ENCODE measurements around the gene OR51G2.
"Not testable (repeated sequence)": the region's sequence is repeated elsewhere in the genome, so short reads cannot be mapped to it uniquely, and the experiment has no call there.

OR51G2 gene

DNA sequence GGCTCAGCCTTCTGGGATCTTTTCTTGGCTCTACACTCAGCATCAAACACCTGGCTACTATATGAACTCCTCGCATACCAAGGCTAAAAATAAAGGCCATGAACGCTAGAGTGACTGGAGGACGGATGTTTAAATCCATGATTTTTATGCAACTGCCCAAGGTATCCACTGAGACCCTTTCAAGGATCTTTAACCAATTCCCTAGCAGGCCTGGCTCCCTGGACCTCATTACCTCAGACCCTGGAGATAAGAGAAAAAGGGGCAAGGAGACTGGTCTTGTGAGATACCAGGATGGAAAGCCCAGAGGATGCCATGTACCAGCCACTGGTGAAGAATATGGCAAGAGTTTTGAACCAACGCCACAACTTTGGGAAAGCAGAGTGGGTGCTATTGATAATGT, at the start of gene OR51G2:
Gene OR51G2, minus strand, starts transcription at position 101 of the 400 bp plus-strand sequence. CDS start 3,687 bp downstream, outside the sequence.
- no peak for DNase-seq

DNA sequence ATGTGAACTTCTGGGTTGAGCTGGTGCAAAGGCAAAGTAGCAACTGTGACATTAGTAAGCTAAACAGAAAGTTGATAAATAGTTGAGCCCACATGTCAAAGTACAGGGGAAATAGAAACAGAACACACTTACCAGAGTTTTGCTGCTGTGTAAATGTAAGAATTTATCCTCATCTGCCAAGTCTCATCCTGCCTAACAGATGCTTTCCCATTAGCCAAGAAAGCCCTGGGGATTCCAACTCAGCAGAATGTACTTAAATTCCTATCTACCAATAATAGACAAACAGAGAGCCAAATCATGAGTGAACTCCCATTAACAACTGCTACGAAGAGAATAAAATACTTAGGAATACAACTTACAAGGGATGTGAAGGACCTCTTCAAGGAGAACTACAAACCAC, 43.7 kb upstream of the OR51G2 start:
- DNase-seq = no peak

DNA sequence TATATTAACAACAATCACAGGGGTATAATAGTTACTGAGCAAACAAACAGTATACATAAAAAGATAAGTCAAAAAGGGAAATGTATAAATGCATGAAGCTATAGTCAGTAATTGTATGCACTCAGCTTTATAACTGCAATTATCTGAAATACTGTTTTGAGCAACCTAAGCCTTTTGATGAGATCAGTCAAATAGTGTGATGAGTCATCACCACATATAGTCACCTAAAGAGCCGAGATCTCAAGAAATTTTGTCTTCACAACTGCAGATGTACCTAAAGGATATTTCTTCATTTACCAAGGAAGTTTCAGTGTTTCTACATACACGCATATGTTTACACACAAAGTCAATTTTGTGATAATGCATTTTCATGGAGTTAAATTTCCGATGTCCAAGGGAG, 41.7 kb upstream of the OR51G2 start:
- DNase-seq = peak in 2 of 3 experiments; percentile 17 to 66

DNA sequence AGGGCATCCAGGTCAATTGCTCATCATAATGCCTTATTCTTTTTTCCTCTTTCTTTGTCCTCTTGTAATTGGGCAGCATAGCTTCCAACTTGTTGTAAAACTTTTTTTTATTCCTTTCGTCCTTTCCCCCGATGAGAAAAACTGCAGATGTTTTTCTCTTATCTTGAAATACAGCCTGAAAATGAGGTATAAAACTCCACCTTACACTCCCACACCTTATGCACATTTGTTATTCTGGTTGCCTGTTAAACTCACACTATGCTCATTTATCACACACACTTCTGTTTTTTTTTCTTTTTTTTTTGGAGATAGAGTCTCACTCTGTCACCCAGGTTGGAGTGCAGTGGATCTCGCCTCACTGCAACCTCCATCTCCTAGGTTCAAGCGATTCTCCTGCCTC, 38.2 kb upstream of the OR51G2 start:
- DNase-seq = no peak

DNA sequence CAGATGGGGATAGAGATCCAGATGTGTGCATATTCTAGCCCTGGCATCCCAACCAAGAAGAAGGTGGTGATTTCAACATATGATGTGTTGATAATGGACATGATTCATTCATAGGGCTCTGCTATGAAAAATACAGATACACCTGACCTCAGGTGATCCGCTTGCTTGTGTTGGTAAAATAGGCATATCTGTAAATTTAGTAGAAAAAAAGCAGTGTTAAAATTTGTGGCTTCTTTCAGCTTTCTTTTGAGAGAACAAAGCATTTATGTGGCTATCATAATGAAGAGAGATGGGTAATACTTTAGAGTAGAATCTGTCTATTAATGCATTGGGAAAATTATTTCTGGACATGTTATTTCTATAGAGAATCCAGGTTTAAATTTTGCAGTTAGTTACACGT, 36.5 kb upstream of the OR51G2 start, which contains the start of gene OR51A2:
Gene OR51A2, minus strand, starts transcription at position 101 of the 400 bp plus-strand sequence. Its CDS starts 0 bp downstream, at position 101.
- not testable (repeated sequence) for DNase-seq

GRCh38 chr11:4947505-4947904, 28.4 kb upstream of the OR51G2 start, which contains the start of gene OR51A4:
TSS of gene OR51A4 (minus strand) at chr11:4947605. CDS start at chr11:4947100, 505 bp downstream.
- DNase-seq = no peak

GRCh38 chr11:4936745-4937144, 17.6 kb upstream of the OR51G2 start:
- DNase-seq = no peak

DNA sequence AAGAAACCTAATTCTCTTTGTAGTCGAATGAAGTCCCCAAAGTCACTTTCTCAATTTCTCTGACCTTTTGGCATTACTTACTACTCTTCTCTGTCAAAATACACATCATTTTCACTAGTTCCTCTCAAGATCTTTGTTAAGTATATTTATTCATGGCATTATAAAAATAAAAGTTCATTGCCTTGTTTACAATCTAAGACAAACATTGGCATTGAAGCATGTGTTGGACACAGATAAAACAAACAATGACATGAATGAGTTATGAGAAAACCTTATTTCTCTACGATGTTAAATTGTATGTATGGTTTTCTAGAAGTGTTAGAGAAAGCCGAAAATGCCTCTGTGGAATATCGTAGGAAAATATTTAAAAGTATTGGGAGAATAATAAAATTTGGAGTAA, 13.6 kb upstream of the OR51G2 start:
- peak in 1 of 3 experiments; percentile 45 for DNase-seq

GRCh38 chr11:4926608-4927007, 7.5 kb upstream of the OR51G2 start:
- no peak for DNase-seq

GRCh38 chr11:4924239-4924638, 5.1 kb upstream of the OR51G2 start, which contains the start of gene OR51G1:
TSS of gene OR51G1 (minus strand) at chr11:4924339. CDS start at chr11:4924339, 0 bp downstream.
- DNase-seq = no peak

GRCh38 chr11:4922304-4922703, 3.2 kb upstream of the OR51G2 start:
- no peak for DNase-seq

- no peak for DNase-seq
Observed at GRCh38 chr11:4921796-4922195, 2.6 kb upstream of the OR51G2 start.

GRCh38 chr11:4916581-4916980, 2.6 kb downstream of the OR51G2 start:
- no peak for DNase-seq

DNA sequence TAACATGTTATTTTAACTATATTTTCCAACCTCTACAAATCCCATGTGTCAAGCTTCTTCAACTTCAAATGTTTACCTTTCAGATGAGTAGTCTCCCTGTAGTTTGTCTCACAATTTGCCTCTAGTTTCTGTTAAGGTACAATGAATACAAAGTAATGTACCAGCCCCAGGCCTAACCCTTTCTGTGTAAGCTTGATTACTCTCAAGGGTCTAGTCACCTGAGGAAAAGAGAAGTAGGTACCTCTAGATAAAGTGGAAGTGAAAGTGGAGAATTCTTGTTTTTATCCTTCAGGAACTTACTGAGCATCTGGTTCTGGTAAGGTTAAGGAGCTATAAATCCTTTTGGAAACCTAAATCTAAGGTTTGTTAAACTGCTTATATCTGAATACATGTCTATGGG, 15.7 kb downstream of the OR51G2 start, which contains the start of gene OR51A7:
Gene OR51A7, plus strand, starts transcription at position 300 of the 400 bp plus-strand sequence. CDS start 3,587 bp downstream, outside the sequence.
- no peak for DNase-seq

GRCh38 chr11:4891996-4892640, 27.0 kb downstream of the OR51G2 start:
- no peak for DNase-seq

GRCh38 chr11:4890279-4890678, 28.9 kb downstream of the OR51G2 start:
- DNase-seq = no peak

- DNase-seq = peak in 1 of 3 experiments; percentile 4
Observed at GRCh38 chr11:4887591-4887990, 31.6 kb downstream of the OR51G2 start.

DNA sequence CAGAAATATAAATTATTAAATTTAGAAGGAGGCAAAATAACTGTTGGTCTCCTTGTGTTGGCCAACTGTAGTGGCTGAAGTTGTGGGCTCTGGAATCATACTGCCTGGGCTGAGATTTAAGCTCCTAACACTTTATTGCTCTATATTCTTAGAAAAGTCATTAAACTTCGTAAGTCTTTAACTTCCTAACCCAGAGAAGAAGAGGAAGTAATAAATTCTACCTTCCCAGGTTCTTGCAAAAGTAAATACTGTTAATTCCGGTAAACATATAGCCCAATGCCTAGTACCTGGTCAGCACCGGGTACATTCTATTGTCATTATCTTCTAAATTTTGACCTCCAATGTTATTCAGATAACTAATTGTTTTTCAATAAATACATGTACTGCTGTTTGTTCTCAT, 33.0 kb downstream of the OR51G2 start:
- DNase-seq = no peak

GRCh38 chr11:4884361-4884760, 34.8 kb downstream of the OR51G2 start:
- no peak for DNase-seq

DNA sequence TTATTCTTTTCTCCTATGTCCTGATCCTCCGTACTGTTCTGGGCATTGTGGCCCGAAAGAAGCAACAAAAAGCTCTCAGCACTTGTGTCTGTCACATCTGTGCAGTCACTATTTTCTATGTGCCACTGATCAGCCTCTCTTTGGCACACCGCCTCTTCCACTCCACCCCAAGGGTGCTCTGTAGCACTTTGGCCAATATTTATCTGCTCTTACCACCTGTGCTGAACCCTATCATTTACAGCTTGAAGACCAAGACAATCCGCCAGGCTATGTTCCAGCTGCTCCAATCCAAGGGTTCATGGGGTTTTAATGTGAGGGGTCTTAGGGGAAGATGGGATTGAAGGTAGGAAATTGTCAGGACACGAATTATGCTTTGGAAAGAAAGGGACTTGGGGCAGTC, 36.6 kb downstream of the OR51G2 start:
- peak in 2 of 3 experiments; percentile 28 to 71 for DNase-seq

DNA sequence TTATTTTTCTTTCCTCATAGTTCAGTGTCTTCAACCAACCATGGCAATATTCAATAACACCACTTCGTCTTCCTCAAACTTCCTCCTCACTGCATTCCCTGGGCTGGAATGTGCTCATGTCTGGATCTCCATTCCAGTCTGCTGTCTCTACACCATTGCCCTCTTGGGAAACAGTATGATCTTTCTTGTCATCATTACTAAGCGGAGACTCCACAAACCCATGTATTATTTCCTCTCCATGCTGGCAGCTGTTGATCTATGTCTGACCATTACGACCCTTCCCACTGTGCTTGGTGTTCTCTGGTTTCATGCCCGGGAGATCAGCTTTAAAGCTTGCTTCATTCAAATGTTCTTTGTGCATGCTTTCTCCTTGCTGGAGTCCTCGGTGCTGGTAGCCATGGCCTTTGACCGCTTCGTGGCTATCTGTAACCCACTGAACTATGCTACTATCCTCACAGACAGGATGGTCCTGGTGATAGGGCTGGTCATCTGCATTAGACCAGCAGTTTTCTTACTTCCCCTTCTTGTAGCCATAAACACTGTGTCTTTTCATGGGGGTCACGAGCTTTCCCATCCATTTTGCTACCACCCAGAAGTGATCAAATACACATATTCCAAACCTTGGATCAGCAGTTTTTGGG, 37.2 kb downstream of the OR51G2 start, which contains the start of gene OR51T1:
Gene OR51T1, plus strand, starts transcription at position 41 of the 641 bp plus-strand sequence. Its CDS starts 0 bp downstream, at position 41.
- peak in 1 of 3 experiments; percentile 42 for DNase-seq

- no peak for DNase-seq
Observed at GRCh38 chr11:4881188-4881587, 38.0 kb downstream of the OR51G2 start.

GRCh38 chr11:4865855-4866254, 53.3 kb downstream of the OR51G2 start:
- DNase-seq = peak in 1 of 3 experiments; percentile 44

GRCh38 chr11:4863876-4864275, 55.3 kb downstream of the OR51G2 start:
- DNase-seq = no peak

Data from NCI-H1417 (cell line).